Epidermal melanocyte (primary cell): Measurements from ENCODE around the gene CUL9.
A peak's percentile ranks its signal among the peaks of the same experiment; 100 is the strongest.

Experiments used
- DNase-seq: peaks from one replicate; pipeline ENCODE4 v3.0.0; 2011; ENCODE audit warnings: low spot score; ENCODE audit not compliant: insufficient read length

CUL9 gene

DNA sequence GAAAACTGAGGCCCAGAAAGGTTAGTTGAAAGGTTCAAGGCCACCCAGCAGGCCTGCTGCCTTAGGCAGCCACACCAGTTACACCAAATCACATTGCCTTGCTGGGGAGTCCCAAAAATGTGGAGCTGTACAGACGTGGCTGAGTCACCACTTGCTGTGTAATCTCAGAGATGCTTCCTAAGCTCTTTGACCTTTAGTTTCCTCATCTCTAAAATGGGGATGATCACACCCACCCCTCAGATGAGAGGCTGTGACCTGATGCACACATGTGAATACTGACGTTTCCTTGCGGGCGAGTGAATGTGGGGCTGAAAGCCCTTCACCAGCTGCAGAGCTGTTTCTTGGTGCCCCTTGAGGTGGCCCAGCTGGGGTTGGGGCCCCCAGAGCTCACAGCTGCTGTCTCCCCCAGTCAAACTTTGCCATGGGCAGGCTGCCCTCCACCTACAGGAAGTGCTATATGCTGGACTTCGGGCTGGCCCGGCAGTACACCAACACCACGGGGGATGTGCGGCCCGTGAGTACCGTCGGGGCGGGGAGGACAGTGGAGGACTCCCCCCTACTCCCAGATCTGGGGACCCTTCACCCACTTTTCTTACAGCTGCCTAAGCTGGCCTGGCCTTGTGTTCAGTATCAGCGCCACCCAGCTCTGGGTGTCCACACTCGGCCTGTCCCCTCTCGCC is 72.3 kb downstream of the CUL9 start:
- no peak for DNase-seq

DNA sequence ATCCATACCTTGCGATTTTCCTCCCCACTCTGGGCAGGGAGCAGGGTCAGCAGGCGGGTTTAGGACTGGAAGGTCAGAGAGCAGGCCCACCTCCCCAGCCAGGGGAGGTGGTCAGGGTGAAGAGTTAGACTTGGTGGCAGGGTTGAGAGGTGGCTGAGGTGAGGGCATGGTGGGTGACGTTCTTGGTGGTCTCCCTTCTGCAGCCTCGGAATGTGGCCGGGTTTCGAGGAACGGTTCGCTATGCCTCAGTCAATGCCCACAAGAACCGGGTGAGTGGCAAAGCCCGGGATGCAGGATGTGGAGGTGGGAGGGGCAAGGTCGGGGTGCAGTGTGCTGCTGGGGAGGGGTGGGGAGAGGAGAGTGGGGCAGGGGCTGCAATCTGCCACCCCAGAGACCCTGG is 72.8 kb downstream of the CUL9 start:
- no peak for DNase-seq

DNA sequence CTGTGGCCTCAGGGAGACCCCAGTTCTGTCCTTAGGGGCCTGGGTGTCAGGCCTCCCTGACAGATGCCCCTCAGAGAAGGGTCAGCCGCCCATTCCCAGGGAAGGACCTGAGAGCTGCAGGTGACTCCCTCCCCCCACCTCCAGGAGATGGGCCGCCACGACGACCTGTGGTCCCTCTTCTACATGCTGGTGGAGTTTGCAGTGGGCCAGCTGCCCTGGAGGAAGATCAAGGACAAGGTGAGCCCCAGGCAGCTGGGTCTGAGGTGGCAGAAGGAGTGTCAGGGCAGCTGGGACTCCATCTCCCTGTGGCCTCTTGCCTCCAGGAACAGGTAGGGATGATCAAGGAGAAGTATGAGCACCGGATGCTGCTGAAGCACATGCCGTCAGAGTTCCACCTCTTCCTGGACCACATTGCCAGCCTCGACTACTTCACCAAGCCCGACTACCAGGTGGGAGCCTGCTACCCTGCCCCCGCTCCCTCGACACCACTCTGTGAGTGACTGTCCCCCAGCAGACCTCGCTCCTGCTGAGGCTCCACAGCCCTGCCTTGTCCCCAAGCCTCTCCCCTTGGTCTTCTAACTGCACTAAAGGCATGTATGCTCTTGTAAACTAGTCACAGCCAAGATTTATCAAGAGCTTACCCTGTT is 73.5 kb downstream of the CUL9 start:
- DNase-seq, result no peak

DNA sequence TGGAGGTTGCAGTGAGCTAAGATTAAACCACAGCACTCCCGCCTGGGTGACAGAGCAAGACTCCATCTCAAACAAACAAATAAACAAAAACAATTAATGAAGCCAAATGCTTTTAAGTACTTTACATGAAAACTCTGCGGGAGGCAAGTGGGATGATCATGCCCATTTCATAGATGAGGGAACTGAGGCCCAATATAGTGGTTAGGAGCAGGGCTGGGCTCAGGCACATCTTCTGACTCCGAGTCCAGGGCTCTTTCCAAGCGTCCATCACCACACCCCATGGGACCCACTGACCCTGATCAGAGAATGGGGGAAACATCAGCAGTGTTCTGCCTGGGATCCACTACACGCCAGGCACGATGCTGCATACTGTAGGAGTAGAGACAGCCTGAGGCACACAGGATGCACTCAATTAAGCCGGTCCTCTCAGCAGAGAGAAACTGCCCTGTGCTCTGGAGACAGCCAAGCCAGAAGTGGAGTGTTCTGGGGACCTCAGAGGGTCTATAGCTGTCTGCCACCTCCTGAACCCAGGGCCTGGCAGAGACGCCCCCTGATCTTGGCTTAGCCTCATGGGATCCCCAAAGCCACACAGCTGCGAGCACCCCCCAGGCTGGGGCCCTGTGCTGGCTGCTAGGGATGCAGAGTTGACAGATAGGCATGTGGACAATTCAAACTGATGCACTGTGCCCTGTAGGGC is 74.8 kb downstream of the CUL9 start:
- DNase-seq, result no peak

DNA sequence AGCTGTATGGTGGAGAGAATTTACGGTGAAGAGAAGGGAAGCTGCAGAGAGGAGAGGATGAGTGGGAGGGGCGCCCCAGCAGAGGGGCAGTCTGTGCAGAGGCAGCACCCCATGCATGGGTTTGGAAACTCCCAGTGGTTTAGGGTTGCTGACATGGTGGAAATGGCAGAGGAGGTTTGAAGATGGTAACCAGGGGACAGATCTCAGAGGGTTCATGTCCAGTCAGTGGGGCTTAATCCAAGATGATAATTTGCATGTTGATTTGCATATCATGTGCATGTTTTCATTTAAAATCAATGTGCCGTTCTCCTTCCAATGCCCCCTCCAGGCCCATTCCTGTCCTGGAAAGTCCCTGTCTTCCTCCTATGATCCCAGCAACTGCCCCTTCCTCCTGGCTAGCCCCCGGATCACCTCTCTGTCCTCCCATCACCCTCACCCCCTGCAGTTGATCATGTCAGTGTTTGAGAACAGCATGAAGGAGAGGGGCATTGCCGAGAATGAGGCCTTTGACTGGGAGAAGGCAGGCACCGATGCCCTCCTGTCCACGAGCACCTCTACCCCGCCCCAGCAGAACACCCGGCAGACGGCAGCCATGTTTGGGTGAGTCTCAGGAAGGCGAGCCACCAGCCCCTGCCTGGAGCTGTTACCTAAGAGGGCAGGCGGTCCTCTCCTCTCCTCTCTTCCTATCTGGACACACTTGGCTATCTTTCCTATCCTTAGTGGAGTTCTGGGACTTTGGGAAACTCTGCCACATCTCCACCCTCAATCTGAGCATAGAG is 75.6 kb downstream of the CUL9 start:
- DNase-seq, result no peak

DNA sequence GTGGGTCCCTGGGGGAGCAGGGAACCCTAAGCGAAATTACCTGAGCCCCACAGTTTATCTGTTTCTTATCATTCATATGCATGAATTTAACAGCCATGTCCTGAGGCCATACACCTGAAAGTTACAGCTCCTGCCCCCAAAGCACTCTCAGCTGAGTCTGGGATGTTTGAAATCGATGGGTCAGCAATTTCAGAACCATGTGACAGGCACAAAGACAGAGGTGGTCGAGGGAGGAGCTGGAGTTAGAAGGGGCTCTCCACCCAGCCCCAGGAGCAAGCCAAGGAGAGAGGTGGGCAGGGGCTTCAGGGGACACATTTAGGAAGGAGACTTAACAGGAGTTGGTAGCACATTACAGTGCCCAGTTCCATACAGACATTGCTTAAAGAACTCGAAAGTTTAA is 76.2 kb downstream of the CUL9 start:
- no peak for DNase-seq

DNA sequence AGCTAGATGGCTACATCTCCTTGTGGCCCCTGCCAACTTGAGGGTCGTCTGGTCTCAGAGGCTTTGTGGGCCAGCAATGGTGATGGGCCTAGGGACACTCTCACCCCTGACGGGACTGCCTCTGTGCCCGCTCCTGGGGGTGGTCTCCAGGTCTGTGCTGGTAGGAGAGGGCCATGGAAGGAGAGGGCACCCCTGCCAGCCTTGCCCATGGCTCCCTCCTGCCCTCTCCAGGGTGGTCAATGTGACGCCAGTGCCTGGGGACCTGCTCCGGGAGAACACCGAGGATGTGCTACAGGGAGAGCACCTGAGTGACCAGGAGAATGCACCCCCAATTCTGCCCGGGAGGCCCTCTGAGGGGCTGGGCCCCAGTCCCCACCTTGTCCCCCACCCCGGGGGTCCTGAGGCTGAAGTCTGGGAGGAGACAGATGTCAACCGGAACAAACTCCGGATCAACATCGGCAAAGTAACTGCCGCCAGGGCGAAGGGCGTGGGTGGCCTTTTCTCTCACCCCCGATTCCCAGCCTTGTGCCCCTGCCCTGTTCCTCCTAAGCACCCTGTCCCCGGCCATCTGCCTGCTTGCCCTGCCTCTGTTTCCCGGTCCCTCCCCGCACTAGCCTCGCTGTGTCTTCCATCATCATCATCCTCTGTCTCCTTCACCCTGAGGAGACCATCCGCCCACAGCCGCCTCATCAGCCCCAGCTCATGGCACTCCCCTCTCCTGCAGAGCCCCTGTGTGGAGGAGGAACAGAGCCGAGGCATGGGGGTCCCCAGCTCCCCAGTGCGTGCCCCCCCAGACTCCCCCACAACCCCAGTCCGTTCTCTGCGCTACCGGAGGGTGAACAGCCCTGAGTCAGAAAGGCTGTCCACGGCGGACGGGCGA is 77.1 kb downstream of the CUL9 start:
- no peak for DNase-seq

DNA sequence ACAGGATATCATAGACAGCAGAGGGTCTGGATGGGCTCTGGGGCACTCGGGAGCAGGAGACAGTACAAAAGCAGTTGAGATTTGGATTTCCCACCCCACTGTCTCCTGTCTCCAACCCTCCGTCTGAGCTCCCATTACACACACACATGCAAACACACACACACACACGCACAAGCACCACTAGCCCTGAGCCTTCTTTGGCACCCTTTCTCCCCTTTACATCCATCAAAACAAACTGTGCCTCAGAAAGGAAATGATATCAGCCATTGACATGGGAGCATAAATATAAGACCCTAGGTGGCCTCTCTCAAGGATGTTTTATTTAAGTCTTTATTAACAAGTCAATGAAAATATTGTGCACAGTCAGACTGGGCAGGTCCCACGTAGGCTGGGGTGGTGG is 78.8 kb downstream of the CUL9 start:
- DNase-seq, result no peak

DNA sequence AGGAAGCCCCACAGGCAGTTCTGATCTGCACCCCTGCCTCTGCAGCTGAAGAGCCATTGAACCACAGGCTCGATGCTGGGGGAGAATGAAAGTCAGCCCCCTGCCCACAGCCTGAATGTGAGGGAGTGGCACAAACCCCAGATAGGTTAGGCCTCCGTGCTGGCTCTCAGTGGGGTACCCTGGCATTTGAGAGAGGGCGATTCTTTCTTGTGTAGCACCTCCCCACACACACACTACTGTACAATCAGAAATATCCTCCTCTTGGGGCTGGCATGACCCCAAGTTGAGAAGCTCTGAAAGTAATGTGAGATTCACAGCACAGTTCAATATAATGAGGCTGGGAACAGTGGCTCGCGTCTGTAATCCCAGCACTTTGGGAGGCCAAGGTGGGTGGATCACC is 79.2 kb downstream of the CUL9 start:
- no peak for DNase-seq

DNA sequence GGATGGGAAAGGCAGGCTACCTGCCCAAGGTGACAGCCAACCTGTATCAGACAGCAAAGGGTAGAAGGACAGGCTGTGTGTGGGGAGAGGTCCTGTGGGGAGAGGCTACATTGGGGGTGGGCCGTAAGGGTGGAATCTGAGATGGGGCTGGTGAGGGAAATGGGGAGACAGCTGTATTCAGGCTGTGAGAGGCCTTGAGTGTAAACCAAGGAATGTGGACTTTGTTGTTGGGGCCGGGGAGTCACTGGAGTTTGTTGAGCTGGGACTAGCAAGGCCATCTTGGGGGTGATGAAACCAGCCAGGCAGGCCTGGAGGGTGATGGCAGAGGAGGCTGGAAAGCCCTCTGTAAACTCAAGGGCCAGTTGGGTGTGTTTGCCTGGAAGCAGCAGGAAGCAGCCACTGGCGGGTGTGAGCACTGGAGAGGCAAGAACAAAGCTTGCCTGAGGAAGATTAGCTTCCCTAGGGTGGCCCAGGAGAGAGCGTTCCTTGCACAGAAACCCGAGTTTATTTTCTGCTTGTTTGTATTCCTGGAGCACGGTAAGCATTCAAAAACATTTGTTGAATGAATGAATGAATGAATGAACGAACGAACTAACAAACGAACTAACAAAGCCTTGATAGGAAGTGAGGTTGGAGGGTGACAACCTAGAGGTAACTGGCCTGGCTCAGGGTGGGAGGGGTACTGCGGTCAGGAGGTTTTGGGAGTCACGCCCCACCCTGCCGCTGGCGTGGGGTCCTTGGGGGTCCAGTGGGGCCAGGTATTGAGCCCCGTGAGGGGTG is 80.2 kb downstream of the CUL9 start:
- no peak for DNase-seq

DNA sequence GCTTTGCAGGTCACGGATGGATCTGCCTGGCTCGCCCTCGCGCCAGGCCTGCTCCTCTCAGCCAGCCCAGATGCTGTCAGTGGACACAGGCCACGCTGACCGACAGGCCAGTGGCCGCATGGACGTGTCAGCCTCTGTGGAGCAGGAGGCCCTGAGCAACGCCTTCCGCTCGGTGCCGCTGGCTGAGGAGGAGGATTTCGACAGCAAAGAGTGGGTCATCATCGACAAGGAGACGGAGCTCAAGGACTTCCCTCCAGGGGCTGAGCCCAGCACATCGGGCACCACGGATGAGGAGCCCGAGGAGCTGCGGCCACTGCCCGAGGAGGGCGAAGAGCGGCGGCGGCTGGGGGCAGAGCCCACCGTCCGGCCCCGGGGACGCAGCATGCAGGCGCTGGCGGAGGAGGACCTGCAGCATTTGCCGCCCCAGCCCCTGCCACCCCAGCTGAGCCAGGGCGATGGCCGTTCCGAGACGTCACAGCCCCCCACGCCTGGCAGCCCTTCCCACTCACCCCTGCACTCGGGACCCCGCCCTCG is 80.9 kb downstream of the CUL9 start:
- DNase-seq, result no peak

DNA sequence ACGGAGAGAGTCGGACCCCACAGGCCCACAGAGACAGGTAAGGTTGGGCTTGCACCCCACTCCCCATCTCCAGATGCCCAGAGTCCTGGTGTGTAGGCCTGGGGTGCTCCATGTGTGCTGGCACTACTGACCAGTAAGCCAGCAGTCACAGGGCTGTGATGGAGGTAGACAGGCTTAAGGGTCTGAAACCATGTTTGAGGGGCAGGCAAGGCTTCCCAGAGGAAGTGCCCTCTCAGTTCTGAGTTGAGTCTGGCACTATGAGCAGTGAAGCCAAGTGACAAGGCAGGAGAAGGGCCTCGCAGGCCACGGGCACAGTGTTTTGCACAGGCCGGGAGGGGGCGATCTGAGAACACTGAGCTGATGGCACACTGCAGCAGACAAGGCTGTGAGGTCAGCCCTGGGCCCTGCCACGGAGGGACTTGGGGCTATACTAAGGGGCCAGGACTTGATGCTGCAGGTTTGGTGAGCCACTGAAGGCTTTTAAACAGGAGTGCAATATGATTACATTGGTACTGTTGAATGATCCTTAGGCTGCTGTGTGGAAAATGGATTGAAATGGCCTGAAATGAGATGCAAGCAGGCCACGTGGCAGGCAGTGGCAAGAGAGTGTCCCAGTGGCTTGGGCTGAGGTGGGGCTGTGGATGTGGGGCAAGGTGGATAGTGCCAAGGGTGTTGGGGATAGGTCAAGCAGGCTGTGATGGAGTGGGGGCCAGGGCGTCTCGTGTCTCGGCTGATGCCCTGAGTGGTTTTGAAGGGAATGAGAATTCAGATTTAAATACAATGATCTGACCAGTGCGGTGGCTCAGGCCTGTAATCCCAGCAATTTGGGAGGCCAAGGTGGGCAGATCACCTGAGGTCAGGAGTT is 81.5 kb downstream of the CUL9 start:
- peak; percentile 94 for DNase-seq

DNA sequence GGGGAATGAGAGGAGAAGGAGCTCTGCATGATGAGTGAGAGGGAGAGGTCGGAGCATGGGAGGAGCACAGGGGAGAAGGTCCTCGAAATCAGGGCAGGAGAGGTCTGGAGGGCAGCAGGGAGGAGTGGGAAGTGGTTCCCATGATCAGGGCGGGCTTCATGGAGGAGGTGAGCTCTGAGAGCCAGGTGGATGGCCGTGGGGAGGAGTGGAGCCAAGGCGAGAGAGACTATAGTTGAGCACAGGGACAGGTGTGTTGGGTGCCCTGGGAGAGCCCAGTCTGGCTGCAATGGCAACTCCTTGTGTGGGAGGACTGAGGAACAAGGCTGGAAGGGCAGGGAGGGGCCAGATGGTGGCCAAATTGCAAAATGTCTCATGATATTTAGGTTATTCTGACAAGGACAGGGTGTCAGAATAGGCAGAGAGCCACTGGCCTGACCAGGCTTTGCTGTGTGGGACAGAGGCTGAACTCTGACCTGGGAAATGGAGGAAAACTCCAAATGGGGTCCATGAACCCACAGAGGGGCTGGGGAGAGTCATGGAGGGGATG is 82.7 kb downstream of the CUL9 start:
- DNase-seq, result no peak

DNA sequence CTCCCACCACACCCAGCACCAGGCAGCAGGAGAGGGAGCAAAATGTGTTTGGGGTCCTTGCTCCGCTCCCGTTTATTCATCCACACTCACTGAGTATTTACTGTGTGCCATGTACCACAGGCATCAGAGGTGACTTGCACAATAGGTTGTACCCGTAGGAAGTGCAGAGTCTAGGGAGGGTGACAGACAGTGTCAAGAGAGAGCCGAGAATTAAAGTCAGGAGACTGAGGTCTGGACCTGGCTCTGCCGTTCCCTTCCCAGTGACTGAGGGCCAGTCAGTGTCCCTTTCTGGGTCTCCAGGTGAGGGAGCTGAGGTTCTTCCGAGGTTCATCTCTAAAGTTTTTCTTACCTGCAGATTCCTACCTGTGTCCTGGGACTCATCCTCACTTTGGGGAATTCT is 83.6 kb downstream of the CUL9 start:
- no peak for DNase-seq

DNA sequence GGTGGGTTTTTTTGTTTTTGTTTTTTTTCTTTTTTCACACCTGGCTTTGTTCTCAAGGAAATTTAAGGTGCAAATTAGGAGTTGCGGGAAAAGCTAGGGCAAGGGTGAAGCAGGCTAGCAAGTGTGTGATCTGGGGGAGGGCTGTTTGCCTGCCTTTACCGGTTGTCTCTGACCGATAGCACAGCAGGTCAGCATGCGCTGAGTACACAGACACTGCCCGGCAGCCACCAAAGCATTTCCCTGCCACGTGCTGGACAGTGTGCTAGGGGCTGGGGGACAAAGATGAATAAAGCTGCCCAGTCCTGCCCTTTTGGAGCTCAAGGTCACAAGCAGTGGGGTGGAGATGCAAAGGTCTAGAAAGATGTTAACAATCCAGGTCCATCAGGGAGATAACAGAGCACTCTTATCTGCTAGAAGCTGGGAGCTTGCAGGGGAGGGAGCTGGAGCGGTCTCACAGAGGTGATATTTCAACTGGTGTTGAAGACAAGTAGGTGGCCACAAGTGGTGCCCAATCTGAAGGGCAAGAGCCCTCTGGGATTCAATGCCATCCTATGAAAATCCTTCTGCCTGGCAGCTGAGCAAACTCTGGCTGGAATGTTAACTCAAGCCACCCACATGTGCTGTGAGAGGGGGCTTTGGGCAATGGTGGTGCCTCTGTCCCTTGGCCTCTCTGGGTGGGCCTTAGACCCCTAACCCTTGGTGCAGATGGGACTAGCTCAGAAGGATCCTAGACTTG is 85.8 kb downstream of the CUL9 start:
- no peak for DNase-seq

DNA sequence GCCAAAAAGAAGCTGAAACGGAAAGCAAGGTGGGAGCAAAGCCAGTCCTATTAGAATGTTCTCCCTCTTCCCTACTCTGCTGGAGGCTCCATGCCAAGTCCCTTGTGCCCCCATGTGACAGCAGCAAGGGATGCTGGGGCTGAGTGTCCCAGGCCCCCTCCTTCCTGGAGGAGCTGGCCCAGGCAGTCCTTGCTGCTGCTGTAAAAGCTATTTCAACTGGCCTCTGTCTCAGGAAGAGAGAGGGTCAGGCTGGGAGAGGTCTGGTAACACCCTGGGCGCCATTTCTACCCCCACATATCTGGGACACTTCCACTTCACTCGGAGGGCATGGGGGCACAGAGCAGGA is 86.3 kb downstream of the CUL9 start:
- no peak for DNase-seq

DNA sequence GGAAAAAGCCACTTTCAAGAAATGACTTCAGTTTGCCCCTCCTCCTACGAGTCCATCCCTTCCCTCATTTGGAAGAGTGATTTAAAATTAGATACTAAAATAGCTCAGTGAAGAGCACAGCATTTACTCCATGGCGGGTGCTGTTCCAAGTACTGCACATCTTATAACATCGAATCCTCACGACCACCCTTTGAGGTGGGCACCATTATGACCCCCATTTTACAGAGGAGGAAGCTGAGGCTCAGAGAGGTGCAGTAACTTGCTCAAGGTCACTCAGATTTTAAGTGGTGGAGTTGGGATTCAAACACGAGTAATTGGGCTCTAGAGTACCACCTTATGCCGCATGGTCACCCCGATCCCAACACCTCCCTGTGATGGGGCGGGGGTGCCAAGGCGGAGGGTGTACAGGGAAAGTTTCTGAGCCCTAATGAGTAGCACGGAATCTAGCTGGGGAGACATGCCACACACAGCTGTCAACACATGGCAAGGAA is 86.8 kb downstream of the CUL9 start:
- no peak for DNase-seq
